Vagina (tissue), 2 donors: ENCODE measurements around the gene MAN2B2. TPM values are rescaled to one million over a fixed set of nuclear protein-coding genes. Genes with fewer than 3 reads are reported as not detected.

Experiments
- DNase-seq, 2 donors: peaks; one replicate each; pipeline ENCODE4 v3.0.0-alpha.2; 2017; ENCODE audit errors: extremely low spot score in 2 of 2
- H3K27ac ChIP-seq: fragments of 200-600 bp; sonication (generic); one replicate; pipeline ENCODE4 v1.5.1; 2019
- H3K27me3 ChIP-seq: fragments of 200-600 bp; sonication (generic); one replicate; pipeline ENCODE4 v1.5.1; 2019
- H3K36me3 ChIP-seq, 2 donors: fragments of 200-600 bp; sonication (generic); one replicate each; pipeline ENCODE4 v1.5.1; 2017 to 2019
- H3K4me1 ChIP-seq: fragments of 200-600 bp; sonication (generic); one replicate; pipeline ENCODE4 v1.5.1; 2019
- H3K4me3 ChIP-seq, 2 donors: fragments of 200-600 bp; sonication (generic); 1 replicate in 1 of 2; 2 replicates in 1 of 2; pipeline ENCODE4 v1.5.1; 2016 to 2019
- H3K9me3 ChIP-seq: fragments of 200-600 bp; sonication (generic); one replicate; pipeline ENCODE4 v1.5.1; 2019
- CTCF ChIP-seq, 3 experiments: fragments of 450-650 bp in 2 of 3; fragments of 200-600 bp in 1 of 3; sonication (generic) in 1 of 3; IDR thresholded peaks; one replicate each; pipeline ENCODE4 v1.5.1; 2017 to 2019; ENCODE audit warnings: antibody characterized with exemption in 3 of 3, mild to moderate bottlenecking in 2 of 3, moderate library complexity in 2 of 3
- POLR2A ChIP-seq, 2 donors: fragments of 450-650 bp; IDR thresholded peaks; one replicate each; pipeline ENCODE4 v1.6.1; 2017; ENCODE audit warnings: antibody characterized with exemption in 2 of 2, mild to moderate bottlenecking in 2 of 2, moderate library complexity in 2 of 2
- POLR2AphosphoS5 ChIP-seq, 2 donors: sonication (generic); formaldehyde crosslinking; IDR thresholded peaks; one replicate each; pipeline ENCODE4 v1.9.0; 2017; ENCODE audit warnings: antibody characterized with exemption in 2 of 2, mild to moderate bottlenecking in 2 of 2, low read depth in 1 of 2; ENCODE audit not compliant: insufficient read depth in 1 of 2
- intact Hi-C: fragments of 100-400 bp; cut with DNase I; formaldehyde crosslinking; loops from one replicate; pipeline ENCODE4 v1.15.1; 2023
- total RNA-seq: library from RNA; depleted of rRNA; stranded (reverse); fragments of >200 nt; gene quantifications from one replicate; pipeline ENCODE4 v1.2.3, GENCODE V29; 2016

Gene MAN2B2
- total RNA-seq, 1 donor from 2014 or later: 26.3 TPM

GRCh38 chr4:6613676-6614651, 39.0 kb downstream of the MAN2B2 start:
- Histone ChIP-seq H3K4me3 (no peak overlapping the region), H3K27ac (no peak overlapping the region), H3K27me3 (no peaks in the 10 kb centered on the region), H3K36me3 (peaks cover 0 to 78% of the 10 kb centered on the region in 2 donors), H3K4me1 (no peaks in the 10 kb centered on the region), H3K9me3 (no peaks in the 10 kb centered on the region)
- intact Hi-C loops: no loop called here
- TF ChIP-seq POLR2A (IDR thresholded peaks at IDR 0.05) (no peak), POLR2AphosphoS5 (IDR thresholded peaks at IDR 0.05; ENCODE audit: insufficient read depth in 1 of 2, low read depth in 1 of 2) (no peak), CTCF (IDR thresholded peaks at IDR 0.05) (no peak)
- DNase-seq: no peak

GRCh38 chr4:6614701-6615230, 39.8 kb downstream of the MAN2B2 start:
- no peak for DNase-seq
- Histone ChIP-seq H3K4me3 (no peak overlapping the region), H3K27me3 (no peaks in the 10 kb centered on the region), H3K4me1 (no peaks in the 10 kb centered on the region), H3K27ac (no peak overlapping the region), H3K36me3 (peaks cover 0 to 77% of the 10 kb centered on the region in 2 donors), H3K9me3 (no peaks in the 10 kb centered on the region)
- intact Hi-C loops: no loop called here
- TF ChIP-seq CTCF (IDR thresholded peaks at IDR 0.05) (no peak), POLR2AphosphoS5 (IDR thresholded peaks at IDR 0.05; ENCODE audit: insufficient read depth in 1 of 2, low read depth in 1 of 2) (no peak), POLR2A (IDR thresholded peaks at IDR 0.05) (no peak)

- no peak overlapping the region for H3K4me3 ChIP-seq
- intact Hi-C loops: no loop called here
- H3K9me3 ChIP-seq: no peaks in the 10 kb centered on the region
- peaks cover 0 to 63% of the 10 kb centered on the region in 2 donors for H3K36me3 ChIP-seq
- H3K27me3 ChIP-seq: no peaks in the 10 kb centered on the region
- no peak for DNase-seq
- no peak for TF ChIP-seq POLR2AphosphoS5 (IDR thresholded peaks at IDR 0.05; ENCODE audit: insufficient read depth in 1 of 2, low read depth in 1 of 2)
- TF ChIP-seq CTCF (IDR thresholded peaks at IDR 0.05): no peak
- TF ChIP-seq POLR2A (IDR thresholded peaks at IDR 0.05): no peak
- no peak overlapping the region for H3K27ac ChIP-seq
- H3K4me1 ChIP-seq: no peaks in the 10 kb centered on the region
These were observed 41.4 kb downstream of the MAN2B2 start for GRCh38 chr4:6616087-6616995.

GRCh38 chr4:6617246-6617645, 42.3 kb downstream of the MAN2B2 start:
- H3K36me3 ChIP-seq: peaks cover 0 to 56% of the 10 kb centered on the region in 2 donors
- H3K4me1 ChIP-seq: no peaks in the 10 kb centered on the region
- intact Hi-C loops: no loop called here

More at GRCh38 chr4:6617246-6617645, 42.3 kb downstream of the MAN2B2 start:
- no peak for DNase-seq
- no peaks in the 10 kb centered on the region for H3K27me3 ChIP-seq
- no peak overlapping the region for H3K27ac ChIP-seq
- H3K4me3 ChIP-seq: no peak overlapping the region
- H3K9me3 ChIP-seq: no peaks in the 10 kb centered on the region
- TF ChIP-seq POLR2A (IDR thresholded peaks at IDR 0.05) (no peak), POLR2AphosphoS5 (IDR thresholded peaks at IDR 0.05; ENCODE audit: insufficient read depth in 1 of 2, low read depth in 1 of 2) (no peak), CTCF (IDR thresholded peaks at IDR 0.05) (no peak)
